ENCODE results near the gene MYL5. TPM values are rescaled to one million over a fixed set of nuclear protein-coding genes. Genes with fewer than 3 reads are reported as not detected.

The MYL5 gene
- total RNA-seq, 1 experiment from 2014 or later = 50.5 TPM

DNA sequence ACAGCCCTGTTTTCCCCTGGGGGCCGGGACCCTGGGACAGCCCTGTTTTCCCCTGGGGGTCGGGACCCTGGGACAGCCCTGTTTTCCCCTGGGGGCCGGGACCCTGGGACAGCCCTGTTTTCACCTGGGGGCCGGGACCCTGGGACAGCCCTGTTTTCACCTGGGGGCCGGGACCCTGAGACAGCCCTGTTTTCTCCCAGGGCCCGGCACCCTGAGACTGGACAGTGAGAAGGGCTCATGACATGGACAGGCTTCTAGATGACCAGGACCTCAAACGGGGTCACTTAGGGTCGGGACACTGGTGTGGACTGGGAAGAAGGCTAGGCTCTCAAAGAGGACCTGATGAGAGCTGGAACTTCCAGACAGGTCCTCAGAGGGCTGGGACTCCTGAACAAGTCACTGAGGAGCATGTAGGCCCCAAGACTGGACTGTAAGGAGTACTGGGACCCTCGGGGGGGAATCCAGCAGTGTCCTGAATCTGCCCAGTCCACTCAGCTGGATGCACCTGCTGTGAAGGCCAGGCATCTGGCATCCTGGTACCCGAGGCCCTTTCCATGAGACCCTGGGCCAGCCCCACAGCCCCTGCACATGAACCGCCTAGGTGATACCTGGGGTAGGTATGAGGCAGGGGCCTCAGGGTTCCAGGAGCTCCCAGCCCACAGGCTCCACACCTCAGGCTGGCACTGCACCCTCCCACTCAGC, 33.7 kb downstream of the MYL5 start:
- DNase-seq = no peak
- Histone ChIP-seq H2AFZ (ENCODE audit: low read length) (no peak overlapping the region), H3K4me2 (ENCODE audit: low read depth, low read length, poor library complexity, severe bottlenecking) (no peak overlapping the region), H3K36me3 (ENCODE audit: insufficient read depth, low read length) (no peaks in the 10 kb centered on the region), H3K9me3 (ENCODE audit: low read length) (no peaks in the 10 kb centered on the region), H3K9ac (ENCODE audit: low read length) (no peak overlapping the region), H3K27me3 (ENCODE audit: low read length) (no peaks in the 10 kb centered on the region), H3K4me3 (ENCODE audit: low read length) (no peak overlapping the region), H3K27ac (ENCODE audit: low read length) (no peak overlapping the region), H3K4me1 (ENCODE audit: low read length) (peaks cover 11% of the 10 kb centered on the region), H3K9me2 (replicated peaks; ENCODE audit: insufficient read depth, low read length) (no peaks in the 10 kb centered on the region), H3K79me2 (ENCODE audit: low read length) (peaks cover 57% of the 10 kb centered on the region), H4K20me1 (ENCODE audit: insufficient read depth, low read depth, low read length) (no peaks in the 10 kb centered on the region)

DNA sequence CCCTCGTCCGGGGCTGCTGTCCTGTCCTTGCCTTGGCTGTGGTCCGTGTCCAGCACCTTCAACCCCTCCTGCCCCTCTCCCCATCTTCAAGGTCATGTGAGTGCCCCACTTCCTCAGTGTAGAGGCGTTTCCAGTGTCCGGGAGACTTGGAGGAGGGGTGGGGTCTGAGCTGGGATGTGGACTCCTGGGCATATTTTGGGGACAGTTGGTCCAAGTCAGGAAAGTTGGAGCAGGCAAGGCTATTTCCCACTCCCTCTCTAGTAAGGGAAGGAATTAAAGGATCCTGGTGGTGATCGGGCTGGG, 34.2 kb downstream of the MYL5 start:
- Histone ChIP-seq H3K4me2 (ENCODE audit: low read depth, low read length, poor library complexity, severe bottlenecking) (no peak overlapping the region), H3K79me2 (ENCODE audit: low read length) (peaks cover 62% of the 10 kb centered on the region), H3K27ac (ENCODE audit: low read length) (no peak overlapping the region), H3K36me3 (ENCODE audit: insufficient read depth, low read length) (peaks cover 3% of the 10 kb centered on the region; the same call in 1 of the 2 replicates), H3K9ac (ENCODE audit: low read length) (no peak overlapping the region), H3K9me3 (ENCODE audit: low read length) (no peaks in the 10 kb centered on the region), H2AFZ (ENCODE audit: low read length) (no peak overlapping the region), H4K20me1 (ENCODE audit: insufficient read depth, low read depth, low read length) (no peaks in the 10 kb centered on the region), H3K4me3 (ENCODE audit: low read length) (no peak overlapping the region), H3K4me1 (ENCODE audit: low read length) (peaks cover 11% of the 10 kb centered on the region), H3K9me2 (replicated peaks; ENCODE audit: insufficient read depth, low read length) (no peaks in the 10 kb centered on the region), H3K27me3 (ENCODE audit: low read length) (no peaks in the 10 kb centered on the region)
- no peak for DNase-seq

DNA sequence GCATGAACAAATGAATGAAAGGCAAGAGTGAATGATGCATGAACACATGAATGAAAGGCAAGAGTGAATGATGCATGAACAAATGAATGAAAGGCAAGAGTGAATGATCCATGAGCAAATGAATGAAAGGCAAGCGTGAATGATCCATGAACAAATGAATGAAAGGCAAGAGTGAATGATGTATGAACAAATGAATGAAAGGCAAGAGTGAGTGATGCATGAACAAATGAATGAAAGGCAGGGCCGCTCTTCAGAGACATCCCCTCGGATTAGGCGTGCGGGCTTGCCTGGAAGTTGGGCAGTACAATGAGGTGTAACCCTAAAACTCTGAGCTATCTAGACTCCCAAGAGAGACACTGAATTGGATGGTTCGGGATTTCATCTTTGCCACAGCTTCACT, 35.0 kb downstream of the MYL5 start:
- Histone ChIP-seq H2AFZ (ENCODE audit: low read length) (no peak overlapping the region), H3K4me2 (ENCODE audit: low read depth, low read length, poor library complexity, severe bottlenecking) (no peak overlapping the region), H3K27ac (ENCODE audit: low read length) (no peak overlapping the region), H3K36me3 (ENCODE audit: insufficient read depth, low read length) (peaks cover 4% of the 10 kb centered on the region; the same call in 1 of the 2 replicates), H3K27me3 (ENCODE audit: low read length) (no peaks in the 10 kb centered on the region), H4K20me1 (ENCODE audit: insufficient read depth, low read depth, low read length) (no peaks in the 10 kb centered on the region), H3K9me3 (ENCODE audit: low read length) (no peaks in the 10 kb centered on the region), H3K4me1 (ENCODE audit: low read length) (peaks cover 11% of the 10 kb centered on the region), H3K4me3 (ENCODE audit: low read length) (no peak overlapping the region), H3K9ac (ENCODE audit: low read length) (no peak overlapping the region), H3K79me2 (ENCODE audit: low read length) (peaks cover 69% of the 10 kb centered on the region), H3K9me2 (replicated peaks; ENCODE audit: insufficient read depth, low read length) (no peaks in the 10 kb centered on the region)
- no peak for DNase-seq

DNA sequence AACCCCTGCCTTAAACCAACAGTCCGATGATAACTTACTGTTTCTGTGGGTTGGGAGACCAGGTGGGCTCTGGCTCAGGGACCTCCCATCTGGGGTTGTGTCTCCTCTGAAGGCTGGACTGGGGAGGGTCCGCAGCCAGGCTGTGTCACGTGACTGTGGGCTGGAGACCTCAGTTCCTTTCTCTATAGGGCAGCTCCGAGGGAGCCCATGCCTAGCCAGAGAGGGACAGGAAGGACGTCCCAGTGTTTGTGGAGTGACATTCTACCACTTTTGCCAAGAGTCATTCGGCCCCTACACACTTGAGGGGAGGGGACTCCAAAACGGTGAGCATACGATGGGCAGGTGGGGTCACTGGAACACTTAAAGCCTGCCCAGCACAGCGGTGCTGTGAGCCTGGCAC, 35.8 kb downstream of the MYL5 start:
- Histone ChIP-seq H3K9ac (ENCODE audit: low read length) (no peak overlapping the region), H3K4me2 (ENCODE audit: low read depth, low read length, poor library complexity, severe bottlenecking) (no peak overlapping the region), H3K79me2 (ENCODE audit: low read length) (peaks cover 77% of the 10 kb centered on the region), H3K9me2 (replicated peaks; ENCODE audit: insufficient read depth, low read length) (no peaks in the 10 kb centered on the region), H3K36me3 (ENCODE audit: insufficient read depth, low read length) (peaks cover 4% of the 10 kb centered on the region; the same call in 1 of the 2 replicates), H3K27me3 (ENCODE audit: low read length) (no peaks in the 10 kb centered on the region), H4K20me1 (ENCODE audit: insufficient read depth, low read depth, low read length) (no peaks in the 10 kb centered on the region), H3K4me3 (ENCODE audit: low read length) (no peak overlapping the region), H3K9me3 (ENCODE audit: low read length) (no peaks in the 10 kb centered on the region), H2AFZ (ENCODE audit: low read length) (no peak overlapping the region), H3K27ac (ENCODE audit: low read length) (no peak overlapping the region), H3K4me1 (ENCODE audit: low read length) (peaks cover 10% of the 10 kb centered on the region)
- DNase-seq = no peak

DNA sequence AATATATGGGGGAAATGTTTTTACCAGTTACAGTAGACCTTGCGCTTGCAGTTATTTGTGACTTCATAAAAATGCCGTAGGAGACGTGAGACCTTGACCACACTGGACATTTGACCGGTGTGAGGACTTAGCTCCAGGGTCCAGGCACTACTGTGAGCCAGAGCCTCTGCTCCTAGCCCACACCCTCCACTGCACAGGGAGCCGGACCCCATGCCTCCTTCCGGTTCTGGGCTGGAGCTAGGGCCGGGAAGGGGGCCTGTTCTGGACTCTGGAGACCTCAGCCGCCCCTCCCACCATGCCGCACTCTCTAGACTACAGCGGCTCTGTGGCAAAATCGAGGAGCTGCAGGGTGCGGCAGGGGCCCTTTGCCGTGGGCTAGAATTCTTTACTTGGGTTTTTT, 36.6 kb downstream of the MYL5 start:
- DNase-seq = no peak
- Histone ChIP-seq H3K27me3 (ENCODE audit: low read length) (no peaks in the 10 kb centered on the region), H3K4me2 (ENCODE audit: low read depth, low read length, poor library complexity, severe bottlenecking) (no peak overlapping the region), H3K4me3 (ENCODE audit: low read length) (no peak overlapping the region), H3K9me3 (ENCODE audit: low read length) (no peaks in the 10 kb centered on the region), H3K9me2 (replicated peaks; ENCODE audit: insufficient read depth, low read length) (no peaks in the 10 kb centered on the region), H2AFZ (ENCODE audit: low read length) (no peak overlapping the region), H3K79me2 (ENCODE audit: low read length) (peaks cover 80% of the 10 kb centered on the region), H4K20me1 (ENCODE audit: insufficient read depth, low read depth, low read length) (no peaks in the 10 kb centered on the region), H3K27ac (ENCODE audit: low read length) (no peak overlapping the region), H3K9ac (ENCODE audit: low read length) (no peak overlapping the region), H3K36me3 (ENCODE audit: insufficient read depth, low read length) (peaks cover 4% of the 10 kb centered on the region; the same call in 1 of the 2 replicates), H3K4me1 (ENCODE audit: low read length) (peaks cover 8% of the 10 kb centered on the region)

DNA sequence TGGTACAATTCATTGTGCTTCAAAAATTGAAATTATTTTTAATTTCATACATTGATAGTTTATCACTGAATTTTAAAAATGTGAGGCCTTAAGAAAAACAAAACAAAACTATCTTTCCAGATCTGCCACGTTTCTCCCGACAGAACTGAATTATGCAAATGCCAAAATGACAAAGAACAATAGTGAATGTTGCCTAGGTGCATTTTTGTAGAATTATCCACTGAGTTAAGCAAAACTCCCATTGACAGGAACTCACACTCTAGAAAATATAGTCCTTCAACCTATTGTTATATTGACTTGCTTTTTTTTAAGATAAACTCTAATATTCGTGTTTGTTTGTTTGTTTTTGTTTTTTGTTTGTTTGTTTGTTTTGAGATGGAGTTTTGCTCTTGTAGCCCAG, 37.8 kb downstream of the MYL5 start:
- Histone ChIP-seq H3K9me3 (ENCODE audit: low read length) (no peaks in the 10 kb centered on the region), H3K9ac (ENCODE audit: low read length) (no peak overlapping the region), H3K27ac (ENCODE audit: low read length) (no peak overlapping the region), H3K36me3 (ENCODE audit: insufficient read depth, low read length) (peaks cover 4% of the 10 kb centered on the region; the same call in 1 of the 2 replicates), H3K4me2 (ENCODE audit: low read depth, low read length, poor library complexity, severe bottlenecking) (no peak overlapping the region), H3K4me3 (ENCODE audit: low read length) (no peak overlapping the region), H4K20me1 (ENCODE audit: insufficient read depth, low read depth, low read length) (no peaks in the 10 kb centered on the region), H3K79me2 (ENCODE audit: low read length) (peaks cover 70% of the 10 kb centered on the region), H3K27me3 (ENCODE audit: low read length) (no peaks in the 10 kb centered on the region), H3K4me1 (ENCODE audit: low read length) (peaks cover 3% of the 10 kb centered on the region), H3K9me2 (replicated peaks; ENCODE audit: insufficient read depth, low read length) (no peaks in the 10 kb centered on the region), H2AFZ (ENCODE audit: low read length) (no peak overlapping the region)
- no peak for DNase-seq

DNA sequence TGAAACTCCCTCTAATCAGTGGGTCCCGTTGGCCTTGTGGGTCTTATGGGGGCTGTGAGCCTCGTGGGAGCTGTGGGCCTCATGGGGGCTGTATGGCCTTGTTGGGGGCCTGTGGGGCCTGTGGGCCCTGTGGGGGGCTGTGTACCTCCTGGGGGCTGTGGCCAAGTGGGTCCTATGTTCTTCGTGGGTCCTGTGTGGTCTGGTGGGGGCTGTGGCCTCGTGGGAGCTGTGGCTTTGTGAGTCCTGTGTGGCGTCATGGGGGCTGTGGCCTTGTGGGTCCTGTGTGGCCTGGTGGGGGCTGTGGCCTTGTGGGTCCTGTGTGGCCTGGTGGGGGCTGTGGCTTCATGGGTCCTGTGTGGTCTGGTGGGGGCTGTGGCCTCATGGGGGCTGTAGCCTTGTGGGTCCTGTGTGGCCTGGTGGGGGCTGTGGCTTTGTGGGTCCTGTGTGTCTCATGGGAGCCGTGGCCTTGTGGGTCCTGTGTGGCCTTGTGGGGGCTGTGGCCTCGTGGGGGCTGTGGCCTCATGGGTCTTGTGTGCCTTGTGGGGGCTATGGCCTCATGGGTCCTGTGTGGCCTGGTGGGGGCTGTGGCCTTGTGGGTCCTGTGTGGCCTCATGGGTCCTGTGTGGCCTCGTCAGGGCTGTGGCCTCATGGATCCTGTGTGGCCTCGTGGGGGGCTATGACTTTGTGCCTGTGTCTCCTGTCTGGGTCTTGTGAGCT, 38.7 kb downstream of the MYL5 start:
- Histone ChIP-seq H3K9ac (ENCODE audit: low read length) (no peak overlapping the region), H3K27ac (ENCODE audit: low read length) (no peak overlapping the region), H3K4me1 (ENCODE audit: low read length) (no peaks in the 10 kb centered on the region), H3K9me3 (ENCODE audit: low read length) (no peaks in the 10 kb centered on the region), H3K27me3 (ENCODE audit: low read length) (no peaks in the 10 kb centered on the region), H4K20me1 (ENCODE audit: insufficient read depth, low read depth, low read length) (no peaks in the 10 kb centered on the region), H3K4me2 (ENCODE audit: low read depth, low read length, poor library complexity, severe bottlenecking) (no peak overlapping the region), H3K4me3 (ENCODE audit: low read length) (no peak overlapping the region), H3K79me2 (ENCODE audit: low read length) (peaks cover 73% of the 10 kb centered on the region), H3K9me2 (replicated peaks; ENCODE audit: insufficient read depth, low read length) (no peaks in the 10 kb centered on the region), H2AFZ (ENCODE audit: low read length) (no peak overlapping the region), H3K36me3 (ENCODE audit: insufficient read depth, low read length) (peaks cover 4% of the 10 kb centered on the region; the same call in 1 of the 2 replicates)
- no peak for DNase-seq

DNA sequence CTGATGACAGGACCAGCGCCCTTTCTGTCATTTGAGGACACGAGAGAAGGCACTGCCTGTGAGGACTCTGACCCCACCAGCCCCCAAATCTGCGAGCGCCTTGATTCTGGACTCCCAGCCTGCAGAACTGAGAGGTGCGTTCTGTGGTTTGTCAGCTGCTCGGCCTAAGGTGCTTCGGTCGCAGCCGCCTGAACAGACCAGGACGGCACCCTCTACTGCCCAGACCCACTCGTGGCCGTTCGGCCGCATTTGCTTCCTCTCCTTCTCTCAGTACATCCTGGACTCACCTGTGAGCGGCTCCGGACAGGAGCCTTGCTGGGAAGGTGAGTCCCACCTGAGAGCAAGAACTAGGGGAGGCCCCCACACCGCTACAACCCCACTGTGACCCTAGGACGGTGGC, 39.7 kb downstream of the MYL5 start:
- Histone ChIP-seq H3K27ac (ENCODE audit: low read length) (no peak overlapping the region), H3K4me1 (ENCODE audit: low read length) (no peaks in the 10 kb centered on the region)

More for the DNA sequence above, 39.7 kb downstream of the MYL5 start:
- no peaks in the 10 kb centered on the region for H3K9me3 ChIP-seq (ENCODE audit: low read length)
- H3K9me2 ChIP-seq (replicated peaks; ENCODE audit: insufficient read depth, low read length) = no peaks in the 10 kb centered on the region
- H3K4me3 ChIP-seq (ENCODE audit: low read length) = no peak overlapping the region
- no peaks in the 10 kb centered on the region for H3K27me3 ChIP-seq (ENCODE audit: low read length)
- peaks cover 4% of the 10 kb centered on the region; the same call in 1 of the 2 replicates for H3K36me3 ChIP-seq (ENCODE audit: insufficient read depth, low read length)
- no peaks in the 10 kb centered on the region for H4K20me1 ChIP-seq (ENCODE audit: insufficient read depth, low read depth, low read length)
- no peak for DNase-seq
- no peak overlapping the region for H2AFZ ChIP-seq (ENCODE audit: low read length)
- H3K9ac ChIP-seq (ENCODE audit: low read length) = no peak overlapping the region
- H3K79me2 ChIP-seq (ENCODE audit: low read length) = peaks cover 71% of the 10 kb centered on the region
- no peak overlapping the region for H3K4me2 ChIP-seq (ENCODE audit: low read depth, low read length, poor library complexity, severe bottlenecking)
